H1 (cell line): ENCODE results near the gene DDX50. TPM values are rescaled to one million over a fixed set of nuclear protein-coding genes. Genes with fewer than 3 reads are reported as not detected.

ENCODE experiments used
- CHD7 ChIP-seq: fragments of 300-600 bp; sonication (generic); IDR thresholded peaks from 2 replicates; pipeline ENCODE4 v1.7.1; 2012; ENCODE audit warnings: low read length, moderate library complexity, mild to moderate bottlenecking, inconsistent platforms; ENCODE audit not compliant: insufficient replicate concordance
- GTF2F1 ChIP-seq: IDR thresholded peaks from 2 replicates; pipeline ENCODE4 v1.6.1; 2012; ENCODE audit warnings: low read depth, low read length, improper control_type of control experiment, borderline replicate concordance
- RNF2 ChIP-seq: fragments of 200-900, 300-1000 bp; sonication (generic); IDR thresholded peaks from 2 replicates; pipeline ENCODE4 v1.7.1; 2016; ENCODE audit warnings: borderline replicate concordance, low read depth, mild to moderate bottlenecking, antibody characterized with exemption, low read length; ENCODE audit not compliant: poor library complexity, severe bottlenecking; ENCODE audit errors: missing control alignments
- SP2 ChIP-seq: IDR thresholded peaks from 2 replicates; pipeline ENCODE4 v1.6.1; 2012; ENCODE audit warnings: mild to moderate bottlenecking, low read length, inconsistent platforms
- SRF ChIP-seq: IDR thresholded peaks from 2 replicates; pipeline ENCODE4 v1.6.1; 2011; ENCODE audit warnings: mild to moderate bottlenecking, low read depth, low read length, moderate library complexity
- polyA plus RNA-seq, 7 experiments: library from polyadenylated mRNA; depleted of rRNA in 3 of 7; stranded (reverse) in 5 of 7; unstranded in 2 of 7; fragments of >200 nt in 5 of 7; fragments of 200-250 nt in 2 of 7; gene quantifications; 1 replicate in 5 of 7; 2 replicates in 1 of 7; 4 replicates in 1 of 7; pipeline versions ENCODE4 v1.2.1 to v1.2.3, GENCODE V29; 2011 to 2013; ENCODE audit warnings: missing spikeins in 2 of 7, mixed read lengths in 2 of 7
- total RNA-seq: library from RNA; stranded (reverse); fragmentation: NEBNext Ultra II Directional; extraction: Animal tissue kit (Norgen Biotek cat#: 25700); gene quantifications from 2 replicates; pipeline ENCODE4 v1.2.1, GENCODE V29; 2021

Gene DDX50
- total and polyA plus RNA-seq, 2 of the 8 experiments (the other 6 are each of a cell fraction or from before 2014, with no cell fraction given) = 20.0 to 36.5 TPM

DNA sequence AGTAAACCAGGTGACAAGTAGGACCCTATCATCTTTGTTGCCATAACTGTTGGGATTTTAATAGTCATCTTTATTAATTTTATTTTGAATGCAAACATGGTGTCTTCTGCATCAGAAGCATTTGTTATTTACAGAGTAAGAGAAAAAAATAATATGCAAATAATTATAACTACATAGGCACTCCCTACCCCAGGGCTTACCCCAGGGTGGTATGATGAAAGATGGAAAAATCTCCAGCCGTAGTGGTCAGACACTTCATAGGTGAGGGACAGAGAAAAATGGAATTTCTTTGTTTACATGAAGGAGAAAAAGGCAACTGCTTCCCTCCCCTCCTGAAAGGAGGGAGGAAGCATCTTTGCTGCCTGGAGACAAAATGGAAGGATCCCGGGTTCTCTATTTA is 44.1 kb upstream of the DDX50 start (continued):
- no peak for TF ChIP-seq SRF
- TF ChIP-seq GTF2F1 = no peak
- TF ChIP-seq RNF2 = no peak
- TF ChIP-seq CHD7 = no peak
- no peak for TF ChIP-seq SP2
